ENCODE results near the gene ZNF277. TPM values are rescaled to one million over a fixed set of nuclear protein-coding genes. Genes with fewer than 3 reads are reported as not detected.

ZNF277 gene
- total RNA-seq, 1 donor from 2014 or later = 58.2 TPM

DNA sequence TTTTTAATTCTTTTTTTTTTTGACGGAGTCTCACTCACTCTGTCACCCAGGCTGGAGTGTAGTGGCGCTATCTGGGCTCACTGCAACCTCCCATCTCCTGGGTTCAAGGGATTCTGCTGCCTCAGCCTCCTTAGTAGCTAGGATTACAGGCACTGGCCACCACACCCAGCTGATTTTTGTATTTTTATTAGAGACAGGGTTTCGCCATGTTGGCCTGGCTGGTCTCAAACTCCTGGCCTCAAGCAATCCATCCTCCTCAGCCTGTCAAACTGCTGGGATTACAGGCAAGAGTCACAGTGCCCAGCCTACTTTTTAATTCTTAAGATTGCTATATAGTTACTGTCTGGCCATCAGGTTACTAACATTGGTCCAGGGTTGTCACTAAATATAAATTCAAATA is 59.6 kb downstream of the ZNF277 start:
- Histone ChIP-seq H3K27me3 (ENCODE audit: control insufficient read depth, insufficient read depth, low read length) (no peaks in the 10 kb centered on the region), H3K4me3 (ENCODE audit: low read depth, low read length) (no peak overlapping the region), H3K36me3 (ENCODE audit: control insufficient read depth, insufficient read depth, low read length) (no peaks in the 10 kb centered on the region)
- DNase-seq (ENCODE audit: low read depth) (no peak), FAIRE-seq (no peak)
- TF ChIP-seq, protein P1, sequence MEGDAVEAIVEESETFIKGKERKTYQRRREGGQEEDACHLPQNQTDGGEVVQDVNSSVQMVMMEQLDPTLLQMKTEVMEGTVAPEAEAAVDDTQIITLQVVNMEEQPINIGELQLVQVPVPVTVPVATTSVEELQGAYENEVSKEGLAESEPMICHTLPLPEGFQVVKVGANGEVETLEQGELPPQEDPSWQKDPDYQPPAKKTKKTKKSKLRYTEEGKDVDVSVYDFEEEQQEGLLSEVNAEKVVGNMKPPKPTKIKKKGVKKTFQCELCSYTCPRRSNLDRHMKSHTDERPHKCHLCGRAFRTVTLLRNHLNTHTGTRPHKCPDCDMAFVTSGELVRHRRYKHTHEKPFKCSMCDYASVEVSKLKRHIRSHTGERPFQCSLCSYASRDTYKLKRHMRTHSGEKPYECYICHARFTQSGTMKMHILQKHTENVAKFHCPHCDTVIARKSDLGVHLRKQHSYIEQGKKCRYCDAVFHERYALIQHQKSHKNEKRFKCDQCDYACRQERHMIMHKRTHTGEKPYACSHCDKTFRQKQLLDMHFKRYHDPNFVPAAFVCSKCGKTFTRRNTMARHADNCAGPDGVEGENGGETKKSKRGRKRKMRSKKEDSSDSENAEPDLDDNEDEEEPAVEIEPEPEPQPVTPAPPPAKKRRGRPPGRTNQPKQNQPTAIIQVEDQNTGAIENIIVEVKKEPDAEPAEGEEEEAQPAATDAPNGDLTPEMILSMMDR (IDR thresholded peaks at IDR 0.05; ENCODE audit: insufficient read depth, low read length, severe bottlenecking) = no peak

- Histone ChIP-seq H3K27me3 (ENCODE audit: control insufficient read depth, insufficient read depth, low read length) (no peaks in the 10 kb centered on the region), H3K4me3 (ENCODE audit: low read depth, low read length) (no peak overlapping the region), H3K36me3 (ENCODE audit: control insufficient read depth, insufficient read depth, low read length) (no peaks in the 10 kb centered on the region)
- DNase-seq (ENCODE audit: low read depth) (no peak), FAIRE-seq (no peak)
- TF ChIP-seq, protein P1 (IDR thresholded peaks at IDR 0.05; ENCODE audit: insufficient read depth, low read length, severe bottlenecking) = no peak
These were observed 60.2 kb downstream of the ZNF277 start for GRCh38 chr7:112266595-112267270.

DNA sequence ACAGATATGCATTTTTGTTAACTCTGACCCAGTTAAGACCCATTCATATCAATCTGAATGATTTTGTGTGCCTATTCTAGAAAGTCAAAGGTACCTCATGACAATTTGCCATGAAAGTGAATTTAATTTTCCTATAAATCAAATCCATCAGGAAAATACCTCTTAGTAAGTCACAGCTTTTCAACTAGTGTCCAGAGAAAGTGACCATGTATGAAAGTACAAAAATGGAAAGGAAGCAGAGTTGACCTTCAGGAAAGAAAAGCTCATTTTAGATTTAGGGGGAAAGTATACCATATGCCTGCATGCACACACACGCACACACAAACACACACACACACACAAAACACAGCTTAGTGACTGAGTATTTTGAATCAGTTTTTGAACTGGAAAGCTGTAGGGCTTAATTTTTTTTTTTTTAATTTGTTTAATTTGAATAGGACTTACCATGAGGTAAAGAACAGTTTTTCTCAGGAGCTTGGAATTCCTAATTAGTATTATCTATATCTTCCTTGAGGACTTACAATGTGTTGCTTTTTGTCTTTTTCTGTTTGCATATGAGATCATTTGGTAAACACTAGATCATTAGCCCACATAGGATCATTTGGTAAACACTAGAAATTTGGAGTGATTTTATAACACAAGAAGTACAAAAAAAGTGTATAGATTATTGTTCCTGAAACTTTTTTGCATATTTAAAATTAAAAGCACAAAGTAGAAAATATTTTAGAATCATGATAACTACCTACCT is 61.6 kb downstream of the ZNF277 start:
- TF ChIP-seq, protein P1 (IDR thresholded peaks at IDR 0.05; ENCODE audit: insufficient read depth, low read length, severe bottlenecking) = no peak
- no peaks in the 10 kb centered on the region for H3K27me3 ChIP-seq (ENCODE audit: control insufficient read depth, insufficient read depth, low read length)
- DNase-seq (ENCODE audit: low read depth) (no peak), FAIRE-seq (no peak)
- no peak overlapping the region for H3K4me3 ChIP-seq (ENCODE audit: low read depth, low read length)
- no peaks in the 10 kb centered on the region for H3K36me3 ChIP-seq (ENCODE audit: control insufficient read depth, insufficient read depth, low read length)

- H3K4me3 ChIP-seq (ENCODE audit: low read depth, low read length) = no peak overlapping the region
- H3K27me3 ChIP-seq (ENCODE audit: control insufficient read depth, insufficient read depth, low read length) = no peaks in the 10 kb centered on the region
- DNase-seq (ENCODE audit: low read depth) = no peak
- TF ChIP-seq, protein P1 (IDR thresholded peaks at IDR 0.05; ENCODE audit: insufficient read depth, low read length, severe bottlenecking) = no peak
- no peaks in the 10 kb centered on the region for H3K36me3 ChIP-seq (ENCODE audit: control insufficient read depth, insufficient read depth, low read length)
- FAIRE-seq = no peak
These were observed 64.7 kb downstream of the ZNF277 start for GRCh38 chr7:112271162-112271561.

GRCh38 chr7:112272921-112273561 is 66.5 kb downstream of the ZNF277 start:
- Histone ChIP-seq H3K36me3 (ENCODE audit: control insufficient read depth, insufficient read depth, low read length) (no peaks in the 10 kb centered on the region), H3K27me3 (ENCODE audit: control insufficient read depth, insufficient read depth, low read length) (no peaks in the 10 kb centered on the region), H3K4me3 (ENCODE audit: low read depth, low read length) (no peak overlapping the region)
- no peak for DNase-seq (ENCODE audit: low read depth)
- TF ChIP-seq, protein P1 (IDR thresholded peaks at IDR 0.05; ENCODE audit: insufficient read depth, low read length, severe bottlenecking) = no peak
- no peak for FAIRE-seq
